M059J (cell line): ENCODE results near the gene DIPK1C. TPM values are rescaled to one million over a fixed set of nuclear protein-coding genes. Genes with fewer than 3 reads are reported as not detected.

Experiments used
- DNase-seq: peaks from one replicate; pipeline ENCODE4 v3.0.0-alpha.2; 2012; ENCODE audit warnings: low read depth
- total RNA-seq: library from RNA; depleted of rRNA; stranded (reverse); fragments of >200 nt; shearing (Covaris generic); gene quantifications from 2 replicates; pipeline ENCODE4 v1.2.3, GENCODE V29; 2014; rRNA removed

Gene DIPK1C
- total RNA-seq, 1 experiment from 2014 or later, result not detected

DNA sequence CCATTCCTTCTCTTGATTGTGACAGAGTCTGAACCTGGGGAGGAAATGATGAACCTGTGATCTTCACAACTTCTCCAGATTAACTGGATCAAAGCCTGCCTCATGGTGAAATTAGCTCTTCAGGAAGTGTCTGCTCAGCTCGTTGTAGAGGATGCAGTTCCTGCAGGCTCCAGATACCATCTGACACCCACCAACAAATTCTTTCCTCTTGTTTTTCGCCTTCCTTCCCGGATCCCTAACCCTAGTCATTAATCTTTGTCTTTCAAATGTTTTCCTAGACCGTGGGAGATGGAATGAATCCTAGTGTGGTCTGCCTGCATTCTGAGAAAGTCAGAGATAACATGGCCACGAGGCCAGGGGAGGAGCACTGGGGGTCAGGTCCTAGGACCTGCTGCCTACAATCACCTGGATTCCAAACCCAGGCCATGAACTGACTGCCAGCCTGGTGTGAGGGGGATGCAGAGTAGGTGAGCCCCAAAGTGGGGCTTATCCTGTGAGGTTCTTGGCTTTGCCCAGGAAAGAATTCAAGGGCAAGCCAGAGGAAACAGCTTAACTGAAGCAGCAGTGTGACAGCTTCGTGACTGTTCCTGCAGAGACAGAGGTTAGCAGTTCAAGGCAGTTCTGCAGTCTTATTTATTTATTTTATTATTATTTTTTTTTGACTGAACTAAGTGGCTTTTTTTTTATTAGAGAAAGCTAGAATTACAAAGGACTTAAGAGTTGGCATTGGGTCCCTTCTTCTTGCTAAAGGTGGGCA lies 67.8 kb downstream of the DIPK1C start:
- no peak for DNase-seq

- no peak for DNase-seq
Observed at GRCh38 chr18:74388227-74388626, 68.9 kb downstream of the DIPK1C start.

- no peak for DNase-seq
Observed at GRCh38 chr18:74387383-74387782, 69.7 kb downstream of the DIPK1C start.

Other genes with a start within 250 kb of the DIPK1C start
- 167 and 192 TPM in 2 replicates for gene CYB5A, start 165.3 kb downstream of the DIPK1C start, total RNA-seq
- gene C18orf63, start 141.5 kb downstream of the DIPK1C start, total RNA-seq, result not detected in 2 replicates
- gene CNDP2, start 39.1 kb upstream of the DIPK1C start, total RNA-seq, result 25.9 and 31.9 TPM in 2 replicates
- gene CNDP1, start 77.2 kb upstream of the DIPK1C start, total RNA-seq, result not detected in 2 replicates
- 4.7 and 5.9 TPM in 2 replicates for gene ZNF407, start 140.6 kb upstream of the DIPK1C start, total RNA-seq